CD4-positive, alpha-beta T cell treated with Interleukin-6 for 4 hours (primary cell): ENCODE measurements around the gene CPPED1.

Experiments
- DNase-seq: peaks from one replicate; pipeline ENCODE4 v3.0.0-alpha.2; 2020; ENCODE audit warnings: mixed read lengths

CPPED1 gene

GRCh38 chr16:12637002-12637401, 166.7 kb downstream of the CPPED1 start:
- DNase-seq, result no peak

GRCh38 chr16:12629271-12629670, 174.4 kb downstream of the CPPED1 start:
- DNase-seq, result no peak

GRCh38 chr16:12628536-12628935, 175.2 kb downstream of the CPPED1 start:
- DNase-seq, result no peak

GRCh38 chr16:12627394-12627793, 176.3 kb downstream of the CPPED1 start:
- DNase-seq, result no peak

- no peak for DNase-seq
Observed at GRCh38 chr16:12626411-12626810, 177.3 kb downstream of the CPPED1 start.

- DNase-seq, result no peak
Observed at GRCh38 chr16:12625716-12626115, 178.0 kb downstream of the CPPED1 start.

- no peak for DNase-seq
Observed at GRCh38 chr16:12625068-12625467, 178.6 kb downstream of the CPPED1 start.

GRCh38 chr16:12620150-12620549, 183.5 kb downstream of the CPPED1 start:
- no peak for DNase-seq

- no peak for DNase-seq
Observed at GRCh38 chr16:12618515-12618914, 185.2 kb downstream of the CPPED1 start.

- DNase-seq, result no peak
Observed at GRCh38 chr16:12617401-12617819, 186.3 kb downstream of the CPPED1 start.

- DNase-seq, result no peak
Observed at GRCh38 chr16:12614662-12615278, 188.9 kb downstream of the CPPED1 start.

- DNase-seq, result no peak
Observed at GRCh38 chr16:12613992-12614661, 189.6 kb downstream of the CPPED1 start.

- DNase-seq, result no peak
Observed at GRCh38 chr16:12613131-12613991, 190.3 kb downstream of the CPPED1 start.

- no peak for DNase-seq
Observed at GRCh38 chr16:12612598-12613101, 191.0 kb downstream of the CPPED1 start.

- DNase-seq, result no peak
Observed at GRCh38 chr16:12611916-12612597, 191.6 kb downstream of the CPPED1 start.

GRCh38 chr16:12611006-12611477, 192.6 kb downstream of the CPPED1 start:
- DNase-seq, result no peak

- no peak for DNase-seq
Observed at GRCh38 chr16:12609937-12610699, 193.6 kb downstream of the CPPED1 start.
